ENCODE results near the gene KCNG2. TPM values are rescaled to one million over a fixed set of nuclear protein-coding genes. Genes with fewer than 3 reads are reported as not detected.
A peak's percentile ranks its signal among the peaks of the same experiment; 100 is the strongest.

The KCNG2 gene
- total RNA-seq, 1 donor from 2014 or later = not detected

DNA sequence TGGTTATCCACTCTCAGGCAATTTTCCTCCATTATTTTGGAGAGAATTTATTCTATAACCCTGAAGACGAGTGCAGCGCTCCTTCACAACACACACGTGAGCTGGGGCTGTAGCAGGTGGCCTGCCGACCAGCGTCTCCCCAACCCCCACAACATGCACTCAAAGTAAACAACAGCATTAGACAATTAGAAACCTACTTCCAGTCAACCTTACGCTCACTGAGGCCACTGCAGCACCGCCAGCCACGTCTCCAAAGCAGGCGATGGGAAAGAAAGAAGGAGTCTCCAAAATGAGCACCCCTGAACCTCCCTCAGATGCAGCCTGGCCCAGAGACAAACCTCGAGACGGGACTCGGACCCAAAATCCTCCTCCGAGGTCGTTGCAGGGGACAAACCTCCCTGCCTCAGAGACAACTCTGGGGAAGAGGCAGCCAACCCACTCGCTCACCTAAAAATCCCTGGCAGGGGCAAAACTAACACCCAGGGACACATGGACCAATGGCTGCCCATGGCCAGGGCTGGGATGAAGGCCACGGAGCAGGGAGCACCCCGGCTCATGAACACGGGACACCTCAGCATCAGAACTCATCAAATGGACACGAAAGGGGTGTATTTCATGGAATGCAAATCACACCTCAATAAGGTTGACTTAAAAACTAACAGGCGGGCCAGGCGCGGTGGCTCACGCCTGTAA lies 151.1 kb downstream of the KCNG2 start:
- Mint-ChIP-seq H3K4me1 (peaks cover 18% of the 10 kb centered on the region), H3K4me3 (peak overlapping the region; percentile 75), H3K27me3 (ENCODE audit: low read depth) (peaks cover 18% of the 10 kb centered on the region), H3K36me3 (ENCODE audit: low read depth) (no peaks in the 10 kb centered on the region), H3K9me3 (no peaks in the 10 kb centered on the region), H3K27ac (ENCODE audit: unreplicated experiment) (no peak overlapping the region)
- no peak for DNase-seq (ENCODE audit: low read depth, low spot score)
- TF ChIP-seq, protein P1, sequence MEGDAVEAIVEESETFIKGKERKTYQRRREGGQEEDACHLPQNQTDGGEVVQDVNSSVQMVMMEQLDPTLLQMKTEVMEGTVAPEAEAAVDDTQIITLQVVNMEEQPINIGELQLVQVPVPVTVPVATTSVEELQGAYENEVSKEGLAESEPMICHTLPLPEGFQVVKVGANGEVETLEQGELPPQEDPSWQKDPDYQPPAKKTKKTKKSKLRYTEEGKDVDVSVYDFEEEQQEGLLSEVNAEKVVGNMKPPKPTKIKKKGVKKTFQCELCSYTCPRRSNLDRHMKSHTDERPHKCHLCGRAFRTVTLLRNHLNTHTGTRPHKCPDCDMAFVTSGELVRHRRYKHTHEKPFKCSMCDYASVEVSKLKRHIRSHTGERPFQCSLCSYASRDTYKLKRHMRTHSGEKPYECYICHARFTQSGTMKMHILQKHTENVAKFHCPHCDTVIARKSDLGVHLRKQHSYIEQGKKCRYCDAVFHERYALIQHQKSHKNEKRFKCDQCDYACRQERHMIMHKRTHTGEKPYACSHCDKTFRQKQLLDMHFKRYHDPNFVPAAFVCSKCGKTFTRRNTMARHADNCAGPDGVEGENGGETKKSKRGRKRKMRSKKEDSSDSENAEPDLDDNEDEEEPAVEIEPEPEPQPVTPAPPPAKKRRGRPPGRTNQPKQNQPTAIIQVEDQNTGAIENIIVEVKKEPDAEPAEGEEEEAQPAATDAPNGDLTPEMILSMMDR (conservative IDR thresholded peaks at IDR 0.05) = no peak

Other genes with a start within 250 kb of the KCNG2 start
- gene CTDP1, start 118.1 kb upstream of the KCNG2 start, total RNA-seq = 22.8 and 23.3 TPM in 2 replicates
- 28.4 and 29.8 TPM in 2 replicates for gene SLC66A2, start 153.7 kb downstream of the KCNG2 start, total RNA-seq
- 0.58 TPM in 1 of 2 replicates, not detected in the other for gene HSBP1L1, start 166.7 kb downstream of the KCNG2 start, total RNA-seq
- gene TXNL4A, start 190.6 kb downstream of the KCNG2 start, total RNA-seq = 140 and 144 TPM in 2 replicates
- gene RBFA, start 236.5 kb downstream of the KCNG2 start, total RNA-seq = 47.0 and 50.7 TPM in 2 replicates